GM18517 (cell line): ENCODE measurements around the gene RPRD2.
"Not testable (repeated sequence)": the region's sequence is repeated elsewhere in the genome, so short reads cannot be mapped to it uniquely, and the experiment has no call there.

ENCODE experiments used
- ATAC-seq: cut with Tn5 transposase; IDR thresholded peaks from one replicate; pipeline ENCODE4 v1.9.1; 2021; ENCODE audit warnings: mild to moderate bottlenecking, moderate library complexity; ENCODE audit not compliant: unreplicated experiment

The RPRD2 gene

DNA sequence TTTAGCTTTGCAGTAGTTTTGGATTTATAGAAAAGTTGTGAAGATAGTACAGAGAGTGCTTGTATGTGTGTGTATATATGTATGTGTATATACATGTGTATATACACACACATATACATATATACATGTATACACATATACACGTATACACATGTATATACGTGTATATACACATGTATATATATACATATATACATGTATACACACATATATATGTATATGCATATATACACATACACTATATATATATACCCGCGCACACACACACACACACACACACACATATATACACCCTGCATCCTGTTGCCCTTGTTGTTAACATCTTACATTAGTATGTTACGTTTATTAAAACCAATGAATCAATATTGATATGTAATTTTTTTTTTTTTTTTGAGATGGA lies 24.3 kb downstream of the RPRD2 start:
- ATAC-seq = no peak

DNA sequence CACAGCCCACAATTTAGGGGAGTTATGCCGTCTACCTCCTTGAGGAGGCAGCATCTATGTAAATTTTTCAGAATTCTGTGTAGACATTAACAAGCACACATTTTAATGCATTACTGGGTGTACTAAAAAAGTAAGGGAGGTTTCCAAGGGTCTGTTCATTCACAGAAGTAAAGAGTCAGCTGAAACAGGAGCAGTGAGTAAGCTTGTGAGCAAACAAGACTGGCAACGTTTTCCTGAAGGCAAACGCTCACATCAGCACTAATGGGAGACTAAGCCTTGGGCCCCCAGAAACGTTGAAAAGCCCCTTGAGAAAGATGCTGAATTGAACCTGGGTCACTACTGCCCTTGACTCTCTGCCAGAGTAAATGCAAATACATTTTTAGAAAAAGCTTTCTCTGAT lies 25.7 kb downstream of the RPRD2 start:
- ATAC-seq = no peak

DNA sequence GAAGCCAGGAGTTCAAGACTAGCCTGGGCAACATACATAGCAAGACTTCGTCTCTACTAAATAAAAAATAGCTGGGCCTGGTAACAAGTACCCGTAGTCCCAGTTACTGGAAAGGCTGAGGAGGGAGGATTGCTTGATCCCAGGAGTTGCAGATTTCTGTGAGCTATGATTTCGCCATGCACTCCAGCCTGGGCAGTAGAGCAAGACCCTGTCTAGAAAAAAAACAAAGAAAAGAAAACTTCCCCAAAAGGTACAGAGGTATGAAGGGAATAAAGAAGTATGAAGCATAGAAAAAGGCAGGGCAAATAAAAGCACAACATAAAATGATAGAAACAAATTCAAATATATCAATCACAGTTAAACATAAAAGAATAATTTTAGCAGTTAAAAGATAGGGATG lies 28.7 kb downstream of the RPRD2 start:
- ATAC-seq = no peak

DNA sequence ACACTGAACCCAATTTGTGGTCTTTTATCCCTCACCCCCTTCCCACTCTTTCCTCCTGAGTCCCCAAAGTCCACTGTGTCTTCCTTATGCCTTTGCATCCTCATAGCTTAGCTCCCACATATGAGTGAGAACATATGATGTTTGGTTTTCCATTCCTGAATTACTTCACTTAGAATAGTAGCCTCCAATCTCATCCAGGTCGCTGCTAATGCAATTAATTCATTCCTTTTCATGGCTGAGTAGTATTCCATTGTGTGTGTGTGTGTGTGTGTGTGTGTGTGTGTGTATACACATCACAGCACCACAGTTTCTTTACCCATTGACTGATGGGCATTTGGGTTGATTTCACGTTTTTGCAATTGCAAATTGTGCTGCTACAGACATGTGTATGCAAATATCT lies 31.2 kb downstream of the RPRD2 start:
- ATAC-seq = not testable (repeated sequence)

DNA sequence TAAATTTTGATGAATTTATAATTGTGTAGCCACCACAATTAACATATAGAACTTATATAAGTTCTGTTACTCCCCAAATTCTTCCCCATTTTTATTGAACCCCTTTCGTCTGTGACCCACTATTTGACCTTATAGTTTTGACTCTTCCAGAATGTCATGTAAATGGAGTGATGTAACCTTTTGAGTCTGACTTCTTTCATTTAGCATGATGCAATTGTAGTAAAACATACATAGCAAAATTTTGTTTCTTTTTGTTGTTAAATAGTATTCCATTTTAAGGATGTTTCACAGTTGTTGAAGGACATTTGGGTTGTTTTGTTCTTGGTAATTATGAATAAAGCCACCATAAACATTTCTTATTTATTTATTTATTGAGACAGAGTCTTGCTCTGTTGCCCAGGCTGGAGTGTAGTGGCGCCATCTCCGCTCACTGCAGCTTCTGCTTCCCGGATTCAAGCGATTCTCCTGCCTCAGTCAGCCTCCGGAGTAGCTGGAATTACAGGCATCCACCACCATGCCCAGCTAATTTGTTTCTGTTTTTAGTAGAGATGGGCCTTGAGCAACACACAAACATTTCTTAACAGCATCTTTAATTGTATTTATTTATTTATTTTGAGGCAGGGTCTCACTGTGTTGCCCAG lies 33.6 kb downstream of the RPRD2 start:
- no peak for ATAC-seq

DNA sequence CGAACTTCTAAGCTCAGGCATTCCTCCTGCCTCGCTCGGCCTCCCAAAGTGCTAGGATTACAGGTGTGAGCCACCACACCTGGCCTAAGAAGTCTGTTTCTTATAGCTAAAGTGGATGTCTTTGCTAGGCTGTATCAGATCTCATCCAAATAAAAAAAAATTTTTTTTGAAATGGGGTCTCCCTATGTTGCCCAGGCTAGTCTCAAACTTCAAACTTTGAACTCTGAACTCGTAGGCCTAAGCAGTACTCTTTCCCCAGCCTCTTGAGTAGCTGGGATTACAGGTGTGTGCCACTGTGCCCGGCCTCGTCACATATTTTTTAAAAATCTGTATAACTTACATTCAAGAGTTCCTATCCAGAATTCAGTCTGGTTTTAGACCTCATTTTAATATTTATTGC lies 40.5 kb downstream of the RPRD2 start:
- ATAC-seq = no peak

DNA sequence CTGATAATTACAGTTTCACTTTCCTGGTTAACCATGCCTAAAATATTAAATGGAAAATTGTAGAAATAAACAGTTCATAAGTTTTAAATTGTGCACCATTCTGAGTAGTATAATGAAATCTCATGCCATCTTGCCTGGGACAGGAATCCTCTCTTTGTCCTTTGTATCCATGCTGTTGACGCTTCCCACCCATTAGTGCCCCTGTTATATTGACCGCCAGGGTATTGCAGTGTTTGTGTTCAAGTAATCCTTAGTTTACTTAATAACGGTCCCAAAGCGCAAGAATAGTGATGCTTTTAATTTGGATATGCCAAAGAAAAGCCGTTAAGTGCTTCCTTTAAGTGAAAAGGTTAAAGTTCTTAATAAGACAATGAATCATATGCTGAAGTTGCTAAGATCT lies 41.7 kb downstream of the RPRD2 start:
- no peak for ATAC-seq

DNA sequence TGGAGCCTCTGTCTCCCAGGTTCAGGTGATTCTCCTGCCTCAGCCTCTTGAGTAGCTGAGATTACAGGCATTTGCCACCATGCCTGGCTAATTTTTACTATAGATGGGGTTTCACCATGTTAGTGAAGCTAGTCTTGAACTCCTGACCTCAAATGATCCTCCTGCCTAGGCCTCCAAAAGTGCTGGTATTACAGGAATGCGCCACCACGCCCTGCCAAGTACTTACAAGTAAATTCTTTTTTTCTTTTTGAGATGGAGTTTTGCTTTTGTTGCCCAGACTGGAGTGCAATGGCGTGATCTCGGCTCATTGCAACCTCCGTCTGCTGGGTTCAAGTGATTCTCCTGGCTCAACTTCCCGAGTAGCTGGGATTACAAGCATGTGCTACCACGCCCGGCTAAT lies 42.5 kb downstream of the RPRD2 start:
- no peak for ATAC-seq

DNA sequence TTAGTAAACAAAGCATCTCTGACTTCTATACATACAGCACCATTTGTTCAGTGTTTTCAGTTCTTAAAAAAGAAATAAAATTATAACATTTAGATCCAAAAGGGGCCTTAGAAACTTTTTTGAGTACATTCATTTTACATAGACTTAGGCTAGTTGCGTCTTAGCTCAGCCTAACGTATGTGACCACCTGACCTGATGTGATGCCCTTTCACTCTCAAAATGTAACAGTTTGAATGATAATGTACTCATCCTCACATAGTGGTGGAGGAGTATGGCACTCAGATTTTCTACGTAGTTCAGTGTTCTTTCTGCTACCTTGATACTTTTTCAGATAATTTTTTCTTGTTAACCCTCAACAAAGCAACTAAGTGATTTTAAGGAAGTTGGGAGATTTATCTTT lies 43.4 kb downstream of the RPRD2 start:
- no peak for ATAC-seq

DNA sequence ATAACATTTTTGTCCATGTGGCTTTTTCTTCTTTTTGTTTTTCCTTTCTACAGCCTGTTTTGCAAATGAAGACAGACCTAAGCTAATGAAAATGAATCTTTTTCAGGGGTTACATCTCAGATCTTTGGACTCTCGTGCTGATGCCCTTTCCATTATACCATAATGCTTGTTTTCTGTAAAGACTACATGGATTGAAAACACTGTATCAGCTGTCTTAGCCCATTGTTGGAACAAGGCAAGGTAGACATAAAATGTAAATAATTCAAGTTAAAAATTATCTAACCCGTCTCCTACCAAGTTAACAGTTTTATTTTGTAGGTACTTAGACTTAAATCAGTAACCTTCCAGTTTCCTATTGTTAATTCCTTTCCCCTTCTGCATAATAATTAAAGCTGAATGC lies 44.9 kb downstream of the RPRD2 start:
- ATAC-seq = no peak

DNA sequence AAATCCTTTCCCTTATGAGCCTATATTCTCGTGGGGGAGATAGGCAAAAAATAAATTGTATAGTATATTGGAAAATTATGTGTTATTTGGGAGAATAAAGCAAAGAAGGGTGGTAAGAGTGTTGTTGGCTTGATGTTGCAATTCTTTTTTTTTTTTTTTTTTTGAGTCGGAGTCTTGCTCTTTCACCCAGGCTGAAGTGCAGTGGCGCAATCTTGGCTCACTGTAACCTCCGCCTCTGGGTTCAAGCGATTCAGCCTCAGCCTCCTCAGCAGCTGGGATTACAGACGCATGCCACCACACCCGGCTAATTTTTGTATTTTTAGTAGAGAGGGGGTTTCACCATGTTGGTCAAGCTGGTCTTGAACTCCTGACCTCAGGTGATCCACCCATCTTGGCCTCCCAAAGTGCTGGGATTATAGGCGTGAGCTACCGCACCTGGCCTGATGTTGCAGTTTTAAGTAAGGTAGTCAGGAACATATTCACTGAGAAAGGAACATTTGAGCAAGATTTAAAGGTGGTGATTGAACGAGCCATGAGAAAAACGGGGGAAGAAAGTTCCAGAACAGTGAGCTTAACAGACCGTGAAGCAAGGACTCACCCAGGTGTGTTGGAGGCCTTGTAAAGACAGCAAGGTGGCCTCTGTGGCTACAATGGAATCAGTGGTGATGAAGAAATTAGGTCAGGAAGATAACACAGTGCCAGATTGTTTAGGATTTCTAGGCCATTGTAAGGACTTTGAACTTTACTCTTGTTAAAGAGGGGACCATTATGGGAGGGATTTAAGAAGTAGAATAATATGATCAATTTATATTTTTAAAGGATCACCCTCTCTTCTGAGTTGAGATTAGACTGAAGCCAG lies 45.8 kb downstream of the RPRD2 start:
- ATAC-seq = no peak

DNA sequence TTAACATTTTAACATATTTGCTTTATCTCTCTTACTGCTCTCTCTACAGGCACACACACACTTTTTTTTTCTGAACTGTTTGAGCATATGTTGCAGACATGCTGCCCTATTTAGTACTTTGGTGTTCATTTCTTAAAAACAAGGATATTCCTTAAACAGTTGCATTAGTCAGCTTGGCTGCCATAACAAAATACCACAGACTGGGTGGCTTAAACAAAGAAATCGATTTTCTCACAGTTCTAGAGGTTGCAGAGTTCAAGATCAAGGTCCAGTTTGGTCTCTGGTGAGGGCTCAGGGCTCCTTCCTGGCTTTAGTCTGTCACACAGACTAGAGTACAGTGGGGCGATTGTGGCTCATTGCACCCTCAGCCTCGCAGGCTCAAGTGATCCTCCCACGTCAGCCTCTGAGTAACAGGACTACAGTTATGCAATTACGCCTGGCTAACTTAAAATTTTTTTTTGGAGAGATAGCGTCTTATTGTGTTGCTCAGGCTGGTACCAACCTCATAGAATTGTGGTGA lies 46.7 kb downstream of the RPRD2 start:
- ATAC-seq = no peak

DNA sequence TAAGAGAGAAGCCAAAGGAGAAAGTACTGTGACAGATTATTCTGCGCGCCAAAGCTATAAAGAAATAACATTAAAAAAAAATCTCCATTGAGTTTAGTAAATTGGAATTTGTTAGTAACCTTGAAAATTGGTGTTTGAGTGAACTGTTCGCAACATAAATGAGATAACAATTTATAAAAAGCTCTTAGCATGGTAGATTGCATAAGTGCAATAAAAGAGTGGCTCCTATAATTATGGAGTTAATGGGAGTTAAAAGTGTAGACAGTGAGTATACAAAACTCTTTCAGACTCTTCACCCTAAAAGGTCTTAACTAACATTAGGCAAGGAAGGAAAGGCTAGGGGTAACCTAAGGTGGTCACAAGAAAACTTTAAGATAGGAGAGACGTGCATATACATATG lies 50.6 kb downstream of the RPRD2 start:
- no peak for ATAC-seq

DNA sequence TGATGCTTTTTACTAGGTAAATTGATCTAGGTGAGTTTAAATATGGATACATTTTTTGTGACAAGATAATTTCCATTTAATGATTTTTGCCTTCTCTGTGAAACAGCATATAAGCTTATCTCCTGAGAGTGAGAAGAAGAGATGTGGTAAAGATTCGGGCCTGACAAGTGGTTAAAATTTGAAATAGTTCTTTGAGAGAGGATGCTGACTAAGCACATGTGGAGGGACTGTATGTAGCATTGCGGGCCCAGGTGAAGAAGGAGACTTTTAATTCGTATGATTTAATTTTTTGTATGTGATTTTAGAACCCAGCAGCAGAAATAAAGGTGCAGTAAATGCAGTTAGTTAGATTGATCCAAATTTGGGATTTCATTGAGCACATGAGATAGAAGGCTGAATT lies 51.9 kb downstream of the RPRD2 start:
- ATAC-seq = no peak

DNA sequence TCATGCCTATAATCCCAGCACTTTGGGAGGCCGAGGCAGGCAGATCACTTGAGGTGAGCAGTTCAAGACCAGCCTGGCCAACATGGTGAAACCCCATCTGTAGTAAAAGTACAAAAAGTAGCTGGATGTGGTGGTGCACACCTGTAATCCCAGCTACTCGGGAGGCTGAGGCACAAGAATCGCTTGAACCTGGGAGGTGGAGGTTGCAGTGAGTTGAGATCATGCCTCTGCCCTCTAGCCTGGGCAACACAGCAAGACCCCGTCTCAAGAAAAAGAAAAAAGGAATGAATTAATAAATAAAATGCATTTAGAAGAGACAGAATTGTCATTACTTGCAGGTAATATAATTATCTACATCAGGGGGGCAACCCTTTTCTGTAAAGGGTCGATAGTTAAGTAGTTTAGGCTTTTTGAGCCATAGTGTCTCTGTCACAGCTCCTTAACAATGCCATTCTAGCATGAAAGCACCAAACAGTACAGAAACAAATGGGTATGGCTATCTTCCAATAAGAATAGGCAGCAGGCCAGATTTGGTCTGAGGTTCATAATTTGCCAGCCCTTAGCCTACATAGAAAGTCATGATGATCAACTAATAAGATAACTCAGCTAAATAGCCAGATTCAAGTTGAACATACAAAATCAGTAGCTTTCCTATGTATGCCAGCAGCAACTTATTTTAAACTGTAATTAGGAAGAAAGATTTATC lies 56.8 kb downstream of the RPRD2 start:
- no peak for ATAC-seq

DNA sequence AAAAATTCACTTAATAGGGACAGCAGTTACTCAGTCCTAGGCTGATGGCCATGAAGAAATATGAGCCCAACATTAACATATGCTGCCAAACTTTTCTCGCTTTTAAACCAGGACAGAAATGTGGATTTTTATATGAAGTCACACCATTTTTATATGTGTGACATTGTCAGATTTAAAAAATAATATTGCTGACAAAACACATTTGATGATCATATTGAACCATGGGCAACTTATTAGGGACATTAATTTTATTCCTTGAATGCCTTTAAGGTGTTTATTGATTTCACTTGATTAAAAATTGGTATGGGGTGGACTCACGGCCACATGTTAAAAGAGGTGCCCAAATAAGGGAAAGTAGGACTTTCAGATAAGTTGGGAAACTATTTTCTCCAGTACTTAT lies 58.6 kb downstream of the RPRD2 start:
- ATAC-seq = no peak

DNA sequence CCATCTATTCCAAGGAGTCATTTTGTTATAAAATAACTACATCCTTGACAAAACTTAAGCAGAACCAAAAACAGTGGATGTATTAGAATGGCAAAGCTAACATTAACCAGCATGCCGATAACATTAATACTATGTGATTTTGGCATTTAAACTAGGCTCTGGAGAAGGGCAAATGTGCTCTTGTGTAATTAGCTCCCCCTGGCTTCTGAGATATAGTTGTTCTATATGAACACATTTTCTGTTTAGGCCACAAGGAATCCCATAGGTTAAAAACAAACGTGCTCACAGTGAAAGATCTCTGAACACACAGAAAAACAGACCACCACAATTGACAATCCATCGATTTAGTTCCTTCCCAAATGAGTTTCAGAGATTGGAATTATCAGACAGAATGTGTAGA lies 65.9 kb downstream of the RPRD2 start:
- no peak for ATAC-seq

DNA sequence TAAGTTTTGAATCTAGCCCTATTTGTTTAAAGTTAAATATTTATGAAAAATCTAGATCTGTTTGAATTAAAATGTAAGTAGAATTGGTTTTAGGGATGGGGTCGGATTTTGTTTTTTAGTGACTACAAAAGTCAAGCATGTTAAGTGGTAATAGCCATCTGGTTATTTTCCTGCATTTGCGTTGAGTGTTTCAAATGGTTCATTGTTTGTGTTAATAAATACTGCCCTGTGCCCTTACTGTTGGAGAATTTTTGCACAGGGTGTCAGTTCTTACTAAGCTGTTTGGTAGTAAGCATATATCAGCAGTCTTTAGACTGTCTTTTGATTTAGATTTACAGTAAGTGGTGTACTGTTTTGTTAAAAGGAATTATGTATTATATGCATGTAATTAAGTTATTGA lies 77.2 kb downstream of the RPRD2 start:
- no peak for ATAC-seq

DNA sequence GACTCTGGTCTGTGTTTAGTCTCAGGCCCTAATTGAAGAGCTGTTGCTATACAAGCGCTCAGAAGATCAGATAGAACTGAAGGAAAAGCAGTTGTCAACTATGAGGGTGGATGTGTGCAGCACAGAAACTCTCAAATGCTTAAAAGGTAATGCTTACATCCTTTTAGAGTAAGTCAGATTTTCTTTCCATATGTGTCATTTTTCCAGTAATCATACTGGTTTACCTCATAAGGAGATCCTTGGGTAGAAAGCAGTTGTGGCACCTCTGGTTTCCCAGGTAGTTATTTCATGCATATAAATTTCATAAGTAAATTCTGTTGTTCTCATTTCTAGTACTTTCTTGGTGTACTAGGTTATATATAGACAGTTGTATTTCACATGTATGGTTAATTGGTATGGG lies 80.3 kb downstream of the RPRD2 start:
- no peak for ATAC-seq

DNA sequence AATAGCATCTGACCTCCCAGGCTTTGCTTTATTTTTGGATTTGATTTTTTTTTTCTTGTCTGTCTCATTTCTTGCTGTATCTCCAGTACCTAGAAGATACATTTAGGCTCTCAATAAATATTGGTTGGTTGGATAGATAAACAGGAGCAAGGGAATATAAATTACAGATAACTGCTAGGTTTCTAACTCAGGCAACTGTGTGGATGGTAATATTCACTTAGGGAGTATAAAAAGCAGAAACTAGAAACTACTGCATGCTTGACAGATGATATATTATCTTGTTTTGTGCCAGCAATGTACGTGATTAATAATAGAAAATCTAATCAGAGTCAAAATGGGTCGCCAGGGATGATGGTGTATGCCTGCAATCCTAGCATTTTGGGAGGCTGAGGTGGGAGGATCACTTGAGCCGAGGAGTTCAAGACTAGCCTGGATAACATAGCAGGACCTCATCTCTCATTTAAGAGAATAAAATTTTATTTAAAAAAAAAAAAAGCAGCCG lies 92.2 kb downstream of the RPRD2 start:
- ATAC-seq = no peak

DNA sequence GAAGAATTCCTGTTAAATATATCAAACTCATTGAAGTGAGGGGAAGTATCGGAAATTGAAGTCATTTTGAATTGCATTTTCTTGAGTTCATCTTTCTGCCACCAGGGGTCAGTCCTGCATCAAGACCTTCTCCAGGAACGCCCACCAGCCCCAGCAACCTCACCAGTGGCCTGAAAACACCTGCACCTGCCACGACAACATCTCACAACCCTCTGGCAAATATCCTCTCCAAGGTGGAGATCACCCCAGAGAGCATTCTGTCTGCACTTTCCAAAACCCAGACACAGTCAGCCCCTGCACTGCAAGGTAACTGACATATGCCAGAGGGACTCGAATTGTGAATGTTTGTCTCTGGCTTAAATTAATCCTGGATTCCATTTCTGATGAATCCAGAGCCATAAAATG lies 100.5 kb downstream of the RPRD2 start:
- ATAC-seq = no peak

DNA sequence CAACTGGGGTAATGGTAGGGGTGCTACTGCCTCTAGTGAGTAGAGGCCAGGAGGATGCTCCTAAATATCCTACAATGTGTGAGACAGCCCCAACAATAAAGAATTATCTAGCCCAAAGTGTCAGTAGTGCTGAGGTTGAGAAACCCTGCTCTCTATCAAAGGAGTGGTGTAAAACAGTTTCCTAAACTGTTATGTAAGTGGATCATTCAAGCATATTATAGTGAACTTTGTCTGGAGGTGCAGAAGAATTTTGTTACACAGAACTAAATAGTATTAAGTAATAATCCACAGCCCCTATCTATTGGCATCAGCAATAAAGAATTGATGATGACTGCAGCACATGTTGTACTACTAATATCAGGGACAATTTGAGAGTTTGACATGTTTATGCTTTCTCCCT lies 103.0 kb downstream of the RPRD2 start:
- no peak for ATAC-seq
